Neutrophil (primary cell): ENCODE measurements around the gene PID1.

ENCODE experiments used
- H3K27ac ChIP-seq: fragments of 200-600 bp; sonication (generic); 2 replicates; pipeline ENCODE4 v1.5.1; 2016; ENCODE audit warnings: mild to moderate bottlenecking, moderate library complexity
- H3K27me3 ChIP-seq: fragments of 200-600 bp; sonication (generic); 2 replicates; pipeline ENCODE4 v1.6.0; 2016; ENCODE audit warnings: mild to moderate bottlenecking
- H3K36me3 ChIP-seq: fragments of 200-600 bp; sonication (generic); 2 replicates; pipeline ENCODE4 v1.5.1; 2017
- H3K4me1 ChIP-seq, 2 experiments: fragments of 200-600 bp in 1 of 2; sonication (generic) in 1 of 2; 1 replicate in 1 of 2; 2 replicates in 1 of 2; pipeline versions ENCODE4 v1.5.1 to v1.6.1; 2013 to 2016; ENCODE audit warnings: low read depth in 1 of 2, low read length in 1 of 2, mild to moderate bottlenecking in 1 of 2, moderate library complexity in 1 of 2; ENCODE audit not compliant: control insufficient read depth in 1 of 2, insufficient read depth in 1 of 2
- H3K4me3 ChIP-seq, 2 experiments: fragments of 200-600 bp in 1 of 2; sonication (generic) in 1 of 2; 1 replicate in 1 of 2; 2 replicates in 1 of 2; pipeline ENCODE4 v1.5.1; 2013 to 2016; ENCODE audit warnings: low read depth in 1 of 2, low read length in 1 of 2, mild to moderate bottlenecking in 1 of 2, moderate library complexity in 1 of 2
- H3K9me3 ChIP-seq: fragments of 200-600 bp; sonication (generic); 2 replicates; pipeline ENCODE4 v1.5.1; 2016
- CTCF ChIP-seq: fragments of 200-600 bp; sonication (generic); IDR thresholded peaks from 2 replicates; pipeline ENCODE4 v1.5.1; 2016; ENCODE audit warnings: antibody characterized with exemption

Gene PID1

DNA sequence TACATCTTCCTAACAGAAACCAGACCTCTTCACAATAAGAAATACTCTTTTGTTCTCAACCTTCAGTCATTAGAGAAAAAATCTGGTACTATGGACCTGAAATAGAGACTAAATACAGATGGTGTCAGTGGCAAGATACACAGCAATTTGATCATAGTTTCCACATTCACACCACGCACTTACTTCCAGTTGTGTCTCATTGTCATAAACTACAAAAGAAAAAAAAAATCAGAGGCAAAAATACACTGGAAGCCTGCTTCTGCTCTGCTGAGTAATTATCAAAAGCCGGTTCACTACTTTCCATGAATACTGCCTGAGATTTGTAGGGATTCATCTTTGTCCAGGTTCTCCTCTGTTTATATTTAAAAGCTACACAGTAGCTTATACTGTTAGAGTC is 182.6 kb downstream of the PID1 start:
- no peaks in the 10 kb centered on the region for H3K9me3 ChIP-seq
- H3K4me1 ChIP-seq: no peaks in the 10 kb centered on the region
- no peak overlapping the region for H3K27ac ChIP-seq
- no peaks in the 10 kb centered on the region for H3K36me3 ChIP-seq
- no peak overlapping the region for H3K4me3 ChIP-seq
- no peaks in the 10 kb centered on the region for H3K27me3 ChIP-seq
- TF ChIP-seq CTCF: no peak

DNA sequence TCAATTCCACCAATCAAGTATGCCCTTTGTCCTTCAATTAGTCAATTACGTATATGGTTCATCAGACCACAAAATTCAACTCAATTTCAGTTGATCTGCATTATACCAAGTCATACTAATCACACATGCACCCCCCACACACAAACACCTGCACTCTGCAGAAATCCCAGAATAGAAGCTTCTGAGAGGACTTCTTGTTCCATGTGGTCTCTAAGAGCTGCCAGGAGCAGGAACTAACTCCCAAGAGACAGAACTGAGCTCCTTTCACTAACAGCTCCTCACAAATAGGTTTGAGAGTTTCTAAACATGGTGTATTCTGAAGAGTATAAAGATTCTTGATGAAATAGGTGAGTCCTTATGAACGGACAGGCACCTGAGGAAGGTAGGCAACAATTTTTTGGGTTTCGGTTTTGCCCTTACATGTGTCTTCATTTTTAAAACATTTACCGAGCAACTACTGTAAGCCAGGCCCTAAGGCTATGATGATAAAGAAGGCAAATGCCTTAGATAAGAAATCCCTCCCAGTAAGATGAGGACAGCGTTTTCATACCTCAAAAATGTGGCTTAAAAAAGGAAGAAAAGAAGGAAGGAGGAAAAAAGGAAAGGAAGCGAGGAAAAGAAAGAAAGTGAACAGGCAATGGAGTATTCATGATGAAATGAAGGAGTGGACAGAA is 183.1 kb downstream of the PID1 start:
- no peaks in the 10 kb centered on the region for H3K4me1 ChIP-seq
- no peak overlapping the region for H3K27ac ChIP-seq
- H3K27me3 ChIP-seq: no peaks in the 10 kb centered on the region
- no peak overlapping the region for H3K4me3 ChIP-seq
- no peak for TF ChIP-seq CTCF
- no peaks in the 10 kb centered on the region for H3K36me3 ChIP-seq
- no peaks in the 10 kb centered on the region for H3K9me3 ChIP-seq

DNA sequence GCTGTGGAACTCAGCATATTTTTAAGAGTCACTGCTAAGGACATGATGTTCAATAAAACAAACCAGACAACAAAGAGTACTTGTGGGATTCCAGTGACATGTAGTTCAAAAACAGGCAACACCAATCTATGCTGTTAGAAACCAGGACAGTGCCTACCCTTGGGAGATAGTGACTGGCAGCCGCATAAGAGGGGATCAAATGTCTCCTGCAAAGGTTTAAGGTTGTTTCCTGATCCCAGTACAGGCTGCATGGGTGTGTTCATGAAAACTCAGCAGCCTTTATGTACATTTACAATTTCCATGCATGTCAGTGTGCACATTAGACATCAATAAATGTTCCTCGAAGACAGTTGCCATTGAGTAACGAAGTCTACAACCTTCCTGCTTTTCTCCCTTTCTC is 183.8 kb downstream of the PID1 start:
- no peak overlapping the region for H3K4me3 ChIP-seq
- H3K36me3 ChIP-seq: no peaks in the 10 kb centered on the region
- no peaks in the 10 kb centered on the region for H3K9me3 ChIP-seq
- no peaks in the 10 kb centered on the region for H3K27me3 ChIP-seq
- no peaks in the 10 kb centered on the region for H3K4me1 ChIP-seq
- no peak overlapping the region for H3K27ac ChIP-seq
- TF ChIP-seq CTCF: no peak

DNA sequence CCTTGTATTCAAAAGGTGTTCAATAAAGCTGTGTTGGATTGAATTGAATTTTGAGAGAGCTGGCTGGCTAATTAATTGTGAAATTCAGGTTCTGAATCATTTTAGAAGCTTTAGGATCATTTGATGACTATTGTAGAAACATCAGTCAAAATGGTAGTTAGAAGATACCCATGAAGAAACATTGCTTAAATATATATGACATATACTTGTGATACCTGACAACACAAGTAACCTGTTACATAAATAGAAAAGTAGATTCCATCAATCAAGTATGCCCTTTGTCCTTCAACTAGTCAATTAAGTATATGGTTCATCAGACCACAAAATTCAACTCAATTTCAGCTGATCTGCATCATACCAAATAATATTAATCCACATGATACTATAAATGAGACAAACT is 185.6 kb downstream of the PID1 start:
- H3K27ac ChIP-seq: no peak overlapping the region
- no peak overlapping the region for H3K4me3 ChIP-seq
- no peaks in the 10 kb centered on the region for H3K27me3 ChIP-seq
- no peaks in the 10 kb centered on the region for H3K9me3 ChIP-seq
- H3K4me1 ChIP-seq: no peaks in the 10 kb centered on the region
- H3K36me3 ChIP-seq: no peaks in the 10 kb centered on the region
- TF ChIP-seq CTCF: no peak

- no peak for TF ChIP-seq CTCF
- Histone ChIP-seq H3K27me3 (no peaks in the 10 kb centered on the region), H3K36me3 (no peaks in the 10 kb centered on the region), H3K4me3 (no peak overlapping the region), H3K4me1 (no peaks in the 10 kb centered on the region), H3K27ac (no peak overlapping the region), H3K9me3 (no peaks in the 10 kb centered on the region)
Observed at GRCh38 chr2:229084447-229084846, 186.6 kb downstream of the PID1 start.
